Mucosa of descending colon (tissue), 3 donors: Measurements from ENCODE around the gene TFAM. TPM values are rescaled to one million over a fixed set of nuclear protein-coding genes. Genes with fewer than 3 reads are reported as not detected.

Experiments used
- ATAC-seq: fragments of 200-7000 bp; cut with Tn5 transposase; one replicate; pipeline ENCODE4 v1.9.1; 2020; ENCODE audit warnings: mild to moderate bottlenecking, moderate library complexity
- DNase-seq, 3 donors: peaks; one replicate each; pipeline ENCODE4 v3.0.0-alpha.2; 2020
- H3K36me3 ChIP-seq: fragments of 200-600 bp; one replicate; pipeline ENCODE4 v1.8.0; 2021; ENCODE audit warnings: low read depth, mild to moderate bottlenecking
- H3K4me1 ChIP-seq: fragments of 200-600 bp; one replicate; pipeline ENCODE4 v1.8.0; 2021; ENCODE audit warnings: low read depth, mild to moderate bottlenecking
- H3K4me3 ChIP-seq: fragments of 200-600 bp; one replicate; pipeline ENCODE4 v1.8.0; 2021; ENCODE audit warnings: mild to moderate bottlenecking
- H3K9me3 ChIP-seq: fragments of 200-600 bp; one replicate; pipeline ENCODE4 v1.8.0; 2021; ENCODE audit warnings: mild to moderate bottlenecking
- CTCF ChIP-seq: fragments of 200-600 bp; IDR thresholded peaks from one replicate; pipeline ENCODE4 v1.8.0; 2022; ENCODE audit warnings: antibody characterized with exemption, mild to moderate bottlenecking
- intact Hi-C, 2 donors: fragments of 100-400 bp; cut with DNase I in 1 of 2; cut with micrococcal nuclease in 1 of 2; formaldehyde crosslinking; loops; one replicate each; pipeline versions ENCODE4 v1.11.0 to v1.11.1; 2022; cut with DNase I, micrococcal nuclease
- total RNA-seq, 3 donors: library from RNA; stranded (reverse); fragmentation: NEBNext Ultra II Directional in 2 of 3; extraction: Animal tissue kit (Norgen Biotek cat#: 25700) in 2 of 3; gene quantifications; one replicate each; pipeline versions ENCODE4 v1.2.1 to v1.2.4, GENCODE V29; 2021 to 2023
- donor health status: DM: no; HTN: no; CAD: no; lungs with moderate emphysema.
- donor health status: DM: no; HTN: no; CAD: no.
- donor health status: DM: no; HTN: yes; CAD: no.

Gene TFAM
- total RNA-seq, 3 donors from 2014 or later = 26.5 to 36.7 (median 30.8) TPM

- no peak for TF ChIP-seq CTCF
- Histone ChIP-seq H3K4me3 (peak overlapping the region; percentile 69), H3K36me3 (no peaks in the 10 kb centered on the region), H3K9me3 (no peaks in the 10 kb centered on the region), H3K4me1 (peaks cover 22% of the 10 kb centered on the region)
- intact Hi-C loops = loop anchor here in 1 of 2 donors (10.0 kb wide), 2 partner anchors 51 to 81 kb away; partner anchors contain the start of gene UBE2D1
- ATAC-seq (peak; percentile 56), DNase-seq (peak; percentile 61 to 63 (median 62))
Measured at GRCh38 chr10:58385784-58386112, 538 bp downstream of the TFAM start.

GRCh38 chr10:58389024-58389423 is 3.8 kb downstream of the TFAM start:
- DNase-seq = no peak
- intact Hi-C loops = loop anchor here in 1 of 2 donors (10.0 kb wide), 2 partner anchors 54 to 84 kb away; partner anchors contain the start of gene UBE2D1
- no peak for ATAC-seq
- Histone ChIP-seq H3K4me1 (peaks cover 21% of the 10 kb centered on the region), H3K36me3 (no peaks in the 10 kb centered on the region), H3K4me3 (no peak overlapping the region), H3K9me3 (no peaks in the 10 kb centered on the region)
- TF ChIP-seq CTCF = no peak

- intact Hi-C loops = no loop called here
- Histone ChIP-seq H3K4me3 (no peak overlapping the region), H3K4me1 (no peaks in the 10 kb centered on the region), H3K36me3 (no peaks in the 10 kb centered on the region), H3K9me3 (no peaks in the 10 kb centered on the region)
- no peak for TF ChIP-seq CTCF
- ATAC-seq (no peak), DNase-seq (no peak)
Measured at GRCh38 chr10:58393317-58393716, 8.1 kb downstream of the TFAM start.

GRCh38 chr10:58394471-58394870 is 9.3 kb downstream of the TFAM start:
- intact Hi-C loops = no loop called here
- no peak for TF ChIP-seq CTCF

GRCh38 chr10:58396057-58396456 is 10.8 kb downstream of the TFAM start:
- H3K4me3 ChIP-seq = no peak overlapping the region
- no peak for TF ChIP-seq CTCF
- ATAC-seq (no peak), DNase-seq (no peak)
- H3K4me1 ChIP-seq = no peaks in the 10 kb centered on the region
- no peaks in the 10 kb centered on the region for H3K9me3 ChIP-seq
- intact Hi-C loops = no loop called here
- no peaks in the 10 kb centered on the region for H3K36me3 ChIP-seq

More at GRCh38 chr10:58394471-58394870, 9.3 kb downstream of the TFAM start:
- DNase-seq = no peak
- ATAC-seq = no peak
- Histone ChIP-seq H3K4me1 (no peaks in the 10 kb centered on the region), H3K36me3 (no peaks in the 10 kb centered on the region), H3K4me3 (no peak overlapping the region), H3K9me3 (no peaks in the 10 kb centered on the region)

- no peak for ATAC-seq
- Histone ChIP-seq H3K9me3 (no peaks in the 10 kb centered on the region), H3K36me3 (no peaks in the 10 kb centered on the region), H3K4me3 (no peak overlapping the region), H3K4me1 (no peaks in the 10 kb centered on the region)
- no peak for TF ChIP-seq CTCF
- intact Hi-C loops = no loop called here
- DNase-seq = no peak
Measured at GRCh38 chr10:58397830-58398229, 12.6 kb downstream of the TFAM start.
